HG03159 (cell line): ENCODE measurements around the gene D2HGDH.
"Not testable (repeated sequence)": the region's sequence is repeated elsewhere in the genome, so short reads cannot be mapped to it uniquely, and the experiment has no call there.

Experiments used
- ATAC-seq: cut with Tn5 transposase; IDR thresholded peaks from one replicate; pipeline ENCODE4 v1.9.1; 2021; ENCODE audit warnings: mild to moderate bottlenecking, moderate library complexity; ENCODE audit not compliant: unreplicated experiment

The D2HGDH gene

GRCh38 chr2:241748468-241749256 lies 14.2 kb downstream of the D2HGDH start:
- ATAC-seq: no peak

GRCh38 chr2:241750076-241750840 lies 15.8 kb downstream of the D2HGDH start:
- no peak for ATAC-seq

GRCh38 chr2:241751152-241751551 lies 16.7 kb downstream of the D2HGDH start:
- ATAC-seq: no peak

GRCh38 chr2:241751776-241752175 lies 17.3 kb downstream of the D2HGDH start:
- no peak for ATAC-seq

- ATAC-seq: no peak
Observed at GRCh38 chr2:241752253-241752652, 17.8 kb downstream of the D2HGDH start.

- ATAC-seq: no peak
Observed at GRCh38 chr2:241752689-241753276, 18.4 kb downstream of the D2HGDH start.

- ATAC-seq: no peak
Observed at GRCh38 chr2:241753493-241753892, 19.1 kb downstream of the D2HGDH start.

- no peak for ATAC-seq
Observed at GRCh38 chr2:241754042-241754441, 19.6 kb downstream of the D2HGDH start.

GRCh38 chr2:241755166-241755565 lies 20.7 kb downstream of the D2HGDH start:
- ATAC-seq: no peak

- no peak for ATAC-seq
Observed at GRCh38 chr2:241755777-241756176, 21.3 kb downstream of the D2HGDH start.

- ATAC-seq: no peak
Observed at GRCh38 chr2:241759067-241759807, 24.8 kb downstream of the D2HGDH start.

- ATAC-seq: not testable (repeated sequence)
Observed at GRCh38 chr2:241759893-241760292, 25.5 kb downstream of the D2HGDH start.

GRCh38 chr2:241760301-241760771 lies 25.9 kb downstream of the D2HGDH start:
- no peak for ATAC-seq

- no peak for ATAC-seq
Observed at GRCh38 chr2:241762321-241762932, 28.0 kb downstream of the D2HGDH start.

- ATAC-seq: no peak
Observed at GRCh38 chr2:241762933-241763369, 28.5 kb downstream of the D2HGDH start.

- ATAC-seq: no peak
Observed at GRCh38 chr2:241763551-241764274, 29.3 kb downstream of the D2HGDH start.

- ATAC-seq: no peak
Observed at GRCh38 chr2:241764275-241765241, 30.1 kb downstream of the D2HGDH start.

- no peak for ATAC-seq
Observed at GRCh38 chr2:241767464-241768250, 33.2 kb downstream of the D2HGDH start.
